K562 (cell line): ENCODE results near the gene CAPN5.

Experiments
- BRF2 ChIP-seq: IDR thresholded peaks from 3 replicates; pipeline ENCODE4 v1.6.1; 2011; ENCODE audit warnings: borderline replicate concordance, mild to moderate bottlenecking; ENCODE audit not compliant: insufficient read length, insufficient read depth
- CHD2 ChIP-seq: IDR thresholded peaks from 2 replicates; pipeline ENCODE4 v1.6.1; 2011; ENCODE audit warnings: low read depth, low read length
- HLTF ChIP-seq: fragments of 450-650 bp; IDR thresholded peaks from 2 replicates; pipeline ENCODE4 v1.6.1; 2016
- HNRNPLL ChIP-seq: fragments of 200-400 bp; formaldehyde crosslinking; IDR thresholded peaks from 2 replicates; pipeline ENCODE4 v1.6.1; 2017; ENCODE audit warnings: low read length, low read depth, mild to moderate bottlenecking; ENCODE audit not compliant: poor library complexity, severe bottlenecking
- JUNB ChIP-seq: fragments of 450-650 bp; formaldehyde crosslinking; conservative IDR thresholded peaks from 2 replicates; pipeline ENCODE4 v1.4.0; 2020; ENCODE audit warnings: mild to moderate bottlenecking
- MXI1 ChIP-seq: IDR thresholded peaks from 2 replicates; pipeline ENCODE4 v1.6.1; 2011; ENCODE audit warnings: low read depth, mild to moderate bottlenecking, improper control_type of control experiment, low read length
- POLR2A ChIP-seq: fragments of 450-650 bp; conservative IDR thresholded peaks from 2 replicates; pipeline ENCODE4 v1.6.1; 2016
- ZEB2 ChIP-seq: fragments of 450-650 bp; IDR thresholded peaks from 2 replicates; pipeline ENCODE4 v1.6.1; 2016
- TF ChIP-seq, protein P1 (sequence below), 2 experiments: fragments of 450-650 bp in 1 of 2; sonication (generic) in 1 of 2; formaldehyde crosslinking in 1 of 2; IDR thresholded peaks; 2 replicates each; pipeline versions ENCODE4 v1.7.1 to v1.9.0; 2016 to 2022; ENCODE audit warnings: inconsistent platforms in 1 of 2, mild to moderate bottlenecking in 1 of 2, missing genetic modification reagents in 1 of 2
- TF ChIP-seq, protein P2 (sequence below), 3 experiments: IDR thresholded peaks in 2 of 3; conservative IDR thresholded peaks in 1 of 3; 2 replicates each; pipeline ENCODE4 v1.5.1; 2011 to 2012; ENCODE audit warnings: low read length in 3 of 3, mild to moderate bottlenecking in 3 of 3, control low read depth in 2 of 3, improper control_type of control experiment in 1 of 3, inconsistent platforms in 1 of 3, low read depth in 1 of 3, mixed read lengths in 1 of 3, moderate library complexity in 1 of 3; ENCODE audit not compliant: insufficient read depth in 2 of 3
- TF ChIP-seq, protein P3 (sequence below): sonication (generic); formaldehyde crosslinking; IDR thresholded peaks from 2 replicates; pipeline ENCODE4 v1.9.0; 2022; ENCODE audit warnings: mild to moderate bottlenecking, missing genetic modification reagents

- TF ChIP-seq, protein P1, sequence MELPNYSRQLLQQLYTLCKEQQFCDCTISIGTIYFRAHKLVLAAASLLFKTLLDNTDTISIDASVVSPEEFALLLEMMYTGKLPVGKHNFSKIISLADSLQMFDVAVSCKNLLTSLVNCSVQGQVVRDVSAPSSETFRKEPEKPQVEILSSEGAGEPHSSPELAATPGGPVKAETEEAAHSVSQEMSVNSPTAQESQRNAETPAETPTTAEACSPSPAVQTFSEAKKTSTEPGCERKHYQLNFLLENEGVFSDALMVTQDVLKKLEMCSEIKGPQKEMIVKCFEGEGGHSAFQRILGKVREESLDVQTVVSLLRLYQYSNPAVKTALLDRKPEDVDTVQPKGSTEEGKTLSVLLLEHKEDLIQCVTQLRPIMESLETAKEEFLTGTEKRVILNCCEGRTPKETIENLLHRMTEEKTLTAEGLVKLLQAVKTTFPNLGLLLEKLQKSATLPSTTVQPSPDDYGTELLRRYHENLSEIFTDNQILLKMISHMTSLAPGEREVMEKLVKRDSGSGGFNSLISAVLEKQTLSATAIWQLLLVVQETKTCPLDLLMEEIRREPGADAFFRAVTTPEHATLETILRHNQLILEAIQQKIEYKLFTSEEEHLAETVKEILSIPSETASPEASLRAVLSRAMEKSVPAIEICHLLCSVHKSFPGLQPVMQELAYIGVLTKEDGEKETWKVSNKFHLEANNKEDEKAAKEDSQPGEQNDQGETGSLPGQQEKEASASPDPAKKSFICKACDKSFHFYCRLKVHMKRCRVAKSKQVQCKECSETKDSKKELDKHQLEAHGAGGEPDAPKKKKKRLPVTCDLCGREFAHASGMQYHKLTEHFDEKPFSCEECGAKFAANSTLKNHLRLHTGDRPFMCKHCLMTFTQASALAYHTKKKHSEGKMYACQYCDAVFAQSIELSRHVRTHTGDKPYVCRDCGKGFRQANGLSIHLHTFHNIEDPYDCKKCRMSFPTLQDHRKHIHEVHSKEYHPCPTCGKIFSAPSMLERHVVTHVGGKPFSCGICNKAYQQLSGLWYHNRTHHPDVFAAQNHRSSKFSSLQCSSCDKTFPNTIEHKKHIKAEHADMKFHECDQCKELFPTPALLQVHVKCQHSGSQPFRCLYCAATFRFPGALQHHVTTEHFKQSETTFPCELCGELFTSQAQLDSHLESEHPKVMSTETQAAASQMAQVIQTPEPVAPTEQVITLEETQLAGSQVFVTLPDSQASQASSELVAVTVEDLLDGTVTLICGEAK (IDR thresholded peaks at IDR 0.05) = no peak
- TF ChIP-seq, protein P1 (CRISPR knock-in tag; IDR thresholded peaks at IDR 0.05) = no peak
- TF ChIP-seq JUNB (CRISPR knock-in tag) (no peak), CHD2 (no peak), MXI1 (no peak), HNRNPLL (no peak), BRF2 (no peak), POLR2A (no peak), ZEB2 (no peak), HLTF (no peak)
- TF ChIP-seq, protein P2, sequence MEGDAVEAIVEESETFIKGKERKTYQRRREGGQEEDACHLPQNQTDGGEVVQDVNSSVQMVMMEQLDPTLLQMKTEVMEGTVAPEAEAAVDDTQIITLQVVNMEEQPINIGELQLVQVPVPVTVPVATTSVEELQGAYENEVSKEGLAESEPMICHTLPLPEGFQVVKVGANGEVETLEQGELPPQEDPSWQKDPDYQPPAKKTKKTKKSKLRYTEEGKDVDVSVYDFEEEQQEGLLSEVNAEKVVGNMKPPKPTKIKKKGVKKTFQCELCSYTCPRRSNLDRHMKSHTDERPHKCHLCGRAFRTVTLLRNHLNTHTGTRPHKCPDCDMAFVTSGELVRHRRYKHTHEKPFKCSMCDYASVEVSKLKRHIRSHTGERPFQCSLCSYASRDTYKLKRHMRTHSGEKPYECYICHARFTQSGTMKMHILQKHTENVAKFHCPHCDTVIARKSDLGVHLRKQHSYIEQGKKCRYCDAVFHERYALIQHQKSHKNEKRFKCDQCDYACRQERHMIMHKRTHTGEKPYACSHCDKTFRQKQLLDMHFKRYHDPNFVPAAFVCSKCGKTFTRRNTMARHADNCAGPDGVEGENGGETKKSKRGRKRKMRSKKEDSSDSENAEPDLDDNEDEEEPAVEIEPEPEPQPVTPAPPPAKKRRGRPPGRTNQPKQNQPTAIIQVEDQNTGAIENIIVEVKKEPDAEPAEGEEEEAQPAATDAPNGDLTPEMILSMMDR (IDR thresholded peaks at IDR 0.05 in 2 of 3, conservative IDR thresholded peaks at IDR 0.05 in 1 of 3; ENCODE audit: insufficient read depth in 2 of 3, low read depth in 1 of 3, low read length in 3 of 3) = no peak
- TF ChIP-seq, protein P3, sequence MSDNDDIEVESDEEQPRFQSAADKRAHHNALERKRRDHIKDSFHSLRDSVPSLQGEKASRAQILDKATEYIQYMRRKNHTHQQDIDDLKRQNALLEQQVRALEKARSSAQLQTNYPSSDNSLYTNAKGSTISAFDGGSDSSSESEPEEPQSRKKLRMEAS (CRISPR knock-in tag) = no peak
Observed at GRCh38 chr11:77069969-77070582, 3.3 kb downstream of the CAPN5 start.
